Endothelial cell of umbilical vein (primary cell): ENCODE data around the gene STRN. TPM values are rescaled to one million over a fixed set of nuclear protein-coding genes. Genes with fewer than 3 reads are reported as not detected.

ENCODE experiments used
- Bru-seq: library from RNA; stranded (reverse); fragments of 400-500 nt; gene quantifications from one replicate; lab custom pipeline; 2021; lab: Mats Ljungman, UMichigan
- BruChase-seq, 2 experiments: library from RNA; stranded (reverse); fragments of 400-500 nt; gene quantifications; one replicate each; lab custom pipeline; 2021; lab: Mats Ljungman, UMichigan
- BruUV-seq: library from RNA; stranded (reverse); fragments of 400-500 nt; replicated peaks from 2 replicates; lab custom pipeline; 2021; lab: Mats Ljungman, UMichigan
- CTCF ChIA-PET: fragments of 300-600, 350-600 bp; sonication (Branson Sonifier 250); formaldehyde crosslinking; loops from one replicate; lab custom pipeline; 2021; ENCODE audit warnings: antibody characterized with exemption, inconsistent platforms; lab: Charles Lee
- POLR2A ChIA-PET: fragments of 300-600, 350-600 bp; sonication (Branson Sonifier 250); formaldehyde crosslinking; loops from one replicate; lab custom pipeline; 2021; ENCODE audit warnings: antibody characterized with exemption, inconsistent platforms; lab: Charles Lee
- DNase-seq: peaks from one replicate; pipeline ENCODE4 v3.0.0-alpha.2; 2011; ENCODE audit warnings: low read depth, low spot score
- FAIRE-seq: peaks from 2 replicates; lab custom pipeline; 2011; peaks lifted over from hg19 to GRCh38; lab: Jason Lieb, UNC
- H2AFZ ChIP-seq: 2 replicates; pipeline ENCODE4 v1.6.0; 2012; ENCODE audit warnings: low read depth, low read length, control low read depth, inconsistent platforms
- H3K27ac ChIP-seq: 2 replicates; pipeline ENCODE4 v1.5.1; 2011; ENCODE audit warnings: low read depth, mild to moderate bottlenecking, control low read depth, low read length, moderate library complexity; ENCODE audit not compliant: insufficient read depth
- H3K27me3 ChIP-seq, 2 experiments: 2 replicates each; pipeline versions ENCODE4 v1.6.0 to v1.6.1; 2011; ENCODE audit warnings: low read length in 2 of 2, mixed read lengths in 1 of 2; ENCODE audit not compliant: control insufficient read depth in 2 of 2, insufficient read depth in 2 of 2
- H3K36me3 ChIP-seq, 2 experiments: 2 replicates in 1 of 2; 3 replicates in 1 of 2; pipeline ENCODE4 v1.5.1; 2011; ENCODE audit warnings: low read length in 2 of 2, mild to moderate bottlenecking in 1 of 2, moderate library complexity in 1 of 2; ENCODE audit not compliant: control insufficient read depth in 2 of 2, insufficient read depth in 2 of 2; ENCODE audit errors: extremely low read depth in 1 of 2
- H3K4me1 ChIP-seq: 3 replicates; pipeline ENCODE4 v1.5.1; 2011; ENCODE audit warnings: mild to moderate bottlenecking, low read length; ENCODE audit not compliant: control insufficient read depth, insufficient read depth; ENCODE audit errors: extremely low read depth
- H3K4me2 ChIP-seq: 2 replicates; pipeline ENCODE4 v1.6.1; 2011; ENCODE audit warnings: low read length, control low read depth, mixed read lengths; ENCODE audit not compliant: insufficient read depth
- H3K4me3 ChIP-seq, 3 experiments: fragments of 200-600 bp in 1 of 3; sonication (generic), shearing (Covaris generic) in 1 of 3; replicated peaks in 1 of 3; 2 replicates each; pipeline ENCODE4 v1.5.1; 2011 to 2016; ENCODE audit warnings: control low read depth in 3 of 3, low read length in 3 of 3, mild to moderate bottlenecking in 2 of 3, inconsistent platforms in 1 of 3, low read depth in 1 of 3, moderate library complexity in 1 of 3; ENCODE audit not compliant: insufficient read depth in 1 of 3
- H3K79me2 ChIP-seq: 2 replicates; pipeline ENCODE4 v1.6.0; 2012; ENCODE audit warnings: low read length, inconsistent platforms; ENCODE audit not compliant: control insufficient read depth, insufficient read depth
- H3K9ac ChIP-seq: replicated peaks from 2 replicates; pipeline ENCODE3; 2011; ENCODE audit warnings: low read length, control low read depth; ENCODE audit not compliant: insufficient read depth; ENCODE audit errors: extremely low read depth
- H3K9me1 ChIP-seq: replicated peaks from 3 replicates; pipeline ENCODE4 v1.6.0; 2011; ENCODE audit warnings: mild to moderate bottlenecking, low read length; ENCODE audit not compliant: control insufficient read depth, insufficient read depth; ENCODE audit errors: extremely low read depth
- H3K9me3 ChIP-seq: replicated peaks from 2 replicates; pipeline ENCODE4 v1.5.1; 2012; ENCODE audit warnings: low read length, inconsistent platforms; ENCODE audit not compliant: control insufficient read depth, insufficient read depth
- H4K20me1 ChIP-seq: replicated peaks from 2 replicates; pipeline ENCODE3; 2011; ENCODE audit warnings: mild to moderate bottlenecking, low read length; ENCODE audit not compliant: control insufficient read depth, insufficient read depth; ENCODE audit errors: extremely low read depth
- CTCF ChIP-seq, 2 donors: IDR thresholded peaks; 1 replicate in 1 of 2; 2 replicates in 1 of 2; pipeline ENCODE4 v1.5.1; 2011; ENCODE audit warnings: low read length in 2 of 2, mild to moderate bottlenecking in 2 of 2, moderate library complexity in 2 of 2, control low read depth in 1 of 2, inconsistent platforms in 1 of 2, low read depth in 1 of 2; ENCODE audit not compliant: insufficient read depth in 1 of 2; ENCODE audit errors: extremely low read depth in 1 of 2
- EZH2 ChIP-seq: IDR thresholded peaks from 2 replicates; pipeline ENCODE4 v1.6.1; 2012; ENCODE audit warnings: borderline replicate concordance, low read depth, mild to moderate bottlenecking, moderate library complexity, low read length, inconsistent platforms; ENCODE audit not compliant: severe bottlenecking
- FOS ChIP-seq: IDR thresholded peaks from 2 replicates; pipeline ENCODE4 v1.6.1; 2011; ENCODE audit warnings: mild to moderate bottlenecking, low read length, moderate library complexity, borderline replicate concordance; ENCODE audit not compliant: insufficient read depth
- GATA2 ChIP-seq: IDR thresholded peaks from 2 replicates; pipeline ENCODE4 v1.7.0; 2011; ENCODE audit warnings: low read depth, mild to moderate bottlenecking, moderate library complexity, mixed read lengths, low read length; ENCODE audit not compliant: insufficient read length, insufficient read depth
- JUN ChIP-seq: IDR thresholded peaks from 2 replicates; pipeline ENCODE4 v1.6.1; 2011; ENCODE audit warnings: borderline replicate concordance, low read depth; ENCODE audit not compliant: insufficient read length, insufficient read depth
- MAX ChIP-seq: IDR thresholded peaks from 2 replicates; pipeline ENCODE4 v1.6.1; 2011; ENCODE audit not compliant: insufficient read depth, insufficient read length
- MYC ChIP-seq: IDR thresholded peaks from one replicate; pipeline ENCODE4 v1.6.1; 2011; ENCODE audit warnings: mild to moderate bottlenecking, low read depth, low read length
- POLR2A ChIP-seq: IDR thresholded peaks from 2 replicates; pipeline ENCODE4 v1.6.1; 2012; ENCODE audit warnings: low read depth, mild to moderate bottlenecking, control low read depth, low read length
- POLR2AphosphoS5 ChIP-seq: IDR thresholded peaks from 2 replicates; pipeline ENCODE4 v1.6.1; 2012; ENCODE audit warnings: low read depth, mild to moderate bottlenecking, control low read depth, low read length, moderate library complexity; ENCODE audit not compliant: insufficient read depth
- dilution Hi-C: fragments of 300-500 bp; cut with MboI; formaldehyde crosslinking; loops from one replicate; pipeline ENCODE4 v1.15.0; 2019; ENCODE audit warnings: low sequenced_read_pairs; ENCODE audit not compliant: extremely low pct_ligation_motif_present
- intact Hi-C: fragments of 100-400 bp; cut with micrococcal nuclease; formaldehyde crosslinking; loops from one replicate; pipeline ENCODE4 v1.10.0; 2022
- long read RNA-seq: library from polyadenylated mRNA; stranded (forward); transcript quantifications from one replicate; pipeline ENCODE4 v2.0.0, GENCODE V29; 2021
- polyA minus RNA-seq, 3 experiments: library from RNA; depleted of rRNA, polyadenylated mRNA; stranded (reverse); fragments of >200 nt; gene quantifications; 1 replicate in 1 of 3; 2 replicates in 2 of 3; pipeline ENCODE4 v1.2.3, GENCODE V29; 2011
- polyA plus RNA-seq, 4 experiments: library from polyadenylated mRNA; depleted of rRNA in 3 of 4; stranded (reverse) in 3 of 4; unstranded in 1 of 4; fragments of >200 nt; gene quantifications; 2 replicates each; pipeline versions ENCODE4 v1.2.1 to v1.2.3, GENCODE V29; 2011 to 2012; ENCODE audit warnings: missing spikeins in 1 of 4
- total RNA-seq: library from RNA; stranded (reverse); gene quantifications from 2 replicates; pipeline ENCODE4 v1.2.3, GENCODE V29; 2021

The STRN gene
- 32.6 and 33.4 TPM in 2 replicates for total RNA-seq
- polyA plus RNA-seq = 6.7 and 7.6 TPM in 2 replicates
- 8.1 and 8.3 TPM in 2 replicates for polyA plus RNA-seq (2011; cell fraction: cytosol; rRNA removed)
- polyA plus RNA-seq (2011; cell fraction: nucleus; rRNA removed) = 15.6 and 20.4 TPM in 2 replicates
- 15.9 and 22.0 TPM in 2 replicates for polyA plus RNA-seq (2012)
- polyA minus RNA-seq = 33.3 and 34.2 TPM in 2 replicates
- polyA minus RNA-seq (2011; cell fraction: cytosol; rRNA and poly(A)+ RNA removed) = 15.2 TPM
- 27.1 and 32.7 TPM in 2 replicates for polyA minus RNA-seq (2011; cell fraction: nucleus; rRNA and poly(A)+ RNA removed)
- percentile 84 among the genes with signal in this experiment for Bru-seq, nascent RNA
- percentile 86 among the genes with signal in this experiment for BruChase-seq, experiment 1, labeled RNA remaining after a 6-hour chase
- BruChase-seq, experiment 2, labeled RNA remaining after a 2-hour chase = percentile 82 among the genes with signal in this experiment
- long read RNA-seq, full-length matches to known transcripts = 9 of 25 reads
- long read RNA-seq, partial matches to known transcripts = 0 of 25 reads
- long read RNA-seq, other reads (novel, unspliced or antisense) = 16 of 25 reads

GRCh38 chr2:36966370-36967235 lies at the start of gene STRN:
Gene STRN (minus strand): TSS chr2:36966536. CDS start chr2:36966463, 73 bp downstream.
- Histone ChIP-seq H3K4me3 (peak within 1 kb of the TSS; percentile 66 to 85 (median 85)), H2AFZ (peak within 1 kb of the TSS; percentile 98), H3K9me1 (no peaks in the 10 kb centered on the region), H3K4me2 (peak within 1 kb of the TSS; percentile 93), H3K79me2 (peaks cover 37% of the 10 kb centered on the region), H3K9ac (peak within 1 kb of the TSS; percentile 83), H3K27ac (peak within 1 kb of the TSS; percentile 53), H3K36me3 (no peaks in the 10 kb centered on the region), H4K20me1 (no peaks in the 10 kb centered on the region), H3K4me1 (peaks cover 19% of the 10 kb centered on the region), H3K27me3 (no peaks in the 10 kb centered on the region), H3K9me3 (no peaks in the 10 kb centered on the region)
- peak; percentile 97 for DNase-seq
- BruUV-seq = TSS peak; percentile 83
- ChIA-PET POLR2A (interaction anchor here (0.5 to 0.6 kb wide), 2 partner anchors 83 to 534 kb away, joined by 3 to 8 read pairs; no protein-coding TSS in a partner anchor), CTCF (interaction anchor here (0.8 to 1.6 kb wide), 6 partner anchors 16 to 181 kb away, joined by 3 to 4 read pairs (median 3); no protein-coding TSS in a partner anchor)
- TF ChIP-seq MYC (no peak), CTCF (IDR thresholded peaks at IDR 0.05; ENCODE audit: extremely low read depth in 1 of 2, insufficient read depth in 1 of 2, low read depth in 1 of 2, low read length in 2 of 2) (no peak), FOS (peak; percentile 7), JUN (no peak), POLR2A (peak; percentile 74), EZH2 (no peak), POLR2AphosphoS5 (peak; percentile 73), MAX (no peak), GATA2 (no peak)
- dilution Hi-C loops (no loop called here), intact Hi-C loops (loop anchor here (2.0 to 5.0 kb wide), 3 partner anchors 36 to 116 kb away; partner anchors contain the start of genes GPATCH11 and HEATR5B)
- FAIRE-seq = peak; percentile 88
